Neural cell (in vitro differentiated cells): ENCODE data around the gene CTNNA1.

ENCODE experiments used
- EP300 ChIP-seq: fragments of 450-650 bp; conservative IDR thresholded peaks from 2 replicates; pipeline ENCODE4 v1.6.1; 2014; ENCODE audit warnings: antibody characterized with exemption, mild to moderate bottlenecking, moderate library complexity; ENCODE audit not compliant: poor library complexity, severe bottlenecking
- MXI1 ChIP-seq: fragments of 450-650 bp; conservative IDR thresholded peaks from 2 replicates; pipeline ENCODE4 v1.6.1; 2014; ENCODE audit warnings: antibody characterized with exemption, mild to moderate bottlenecking; ENCODE audit not compliant: poor library complexity, severe bottlenecking
- POLR2AphosphoS5 ChIP-seq: IDR thresholded peaks from 2 replicates; pipeline ENCODE4 v1.6.1; 2012
- TF ChIP-seq, protein P1 (sequence below): fragments of 450-650 bp; IDR thresholded peaks from 2 replicates; pipeline ENCODE4 v1.5.1; 2014; ENCODE audit warnings: antibody characterized with exemption, mild to moderate bottlenecking, moderate library complexity; ENCODE audit not compliant: poor library complexity, severe bottlenecking

DNA sequence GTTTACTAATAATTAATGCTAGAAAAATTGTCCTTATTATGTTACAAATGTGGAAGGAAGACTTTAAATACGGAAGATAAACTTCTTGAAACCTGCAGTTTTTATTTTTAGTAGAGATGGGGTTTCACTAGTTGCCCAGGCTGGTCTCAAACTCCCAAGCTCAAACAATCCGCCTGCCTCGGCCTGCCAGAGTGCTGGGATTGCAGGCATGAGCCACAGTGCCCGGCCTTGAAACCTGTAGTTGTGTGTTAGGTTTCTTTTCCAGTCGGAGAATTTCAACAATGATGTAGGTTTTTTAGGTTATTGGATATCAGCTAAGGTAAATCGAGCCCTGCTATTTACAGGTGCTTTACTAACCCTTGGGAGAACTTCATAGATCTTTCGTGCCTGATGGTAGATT is 30.8 kb downstream of the CTNNA1 start:
- TF ChIP-seq POLR2AphosphoS5 (no peak), EP300 (no peak), MXI1 (no peak)
- TF ChIP-seq, protein P1, sequence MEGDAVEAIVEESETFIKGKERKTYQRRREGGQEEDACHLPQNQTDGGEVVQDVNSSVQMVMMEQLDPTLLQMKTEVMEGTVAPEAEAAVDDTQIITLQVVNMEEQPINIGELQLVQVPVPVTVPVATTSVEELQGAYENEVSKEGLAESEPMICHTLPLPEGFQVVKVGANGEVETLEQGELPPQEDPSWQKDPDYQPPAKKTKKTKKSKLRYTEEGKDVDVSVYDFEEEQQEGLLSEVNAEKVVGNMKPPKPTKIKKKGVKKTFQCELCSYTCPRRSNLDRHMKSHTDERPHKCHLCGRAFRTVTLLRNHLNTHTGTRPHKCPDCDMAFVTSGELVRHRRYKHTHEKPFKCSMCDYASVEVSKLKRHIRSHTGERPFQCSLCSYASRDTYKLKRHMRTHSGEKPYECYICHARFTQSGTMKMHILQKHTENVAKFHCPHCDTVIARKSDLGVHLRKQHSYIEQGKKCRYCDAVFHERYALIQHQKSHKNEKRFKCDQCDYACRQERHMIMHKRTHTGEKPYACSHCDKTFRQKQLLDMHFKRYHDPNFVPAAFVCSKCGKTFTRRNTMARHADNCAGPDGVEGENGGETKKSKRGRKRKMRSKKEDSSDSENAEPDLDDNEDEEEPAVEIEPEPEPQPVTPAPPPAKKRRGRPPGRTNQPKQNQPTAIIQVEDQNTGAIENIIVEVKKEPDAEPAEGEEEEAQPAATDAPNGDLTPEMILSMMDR = no peak
